GM21515 (cell line): Measurements from ENCODE around the gene RPS19.
"Not testable (repeated sequence)": the region's sequence is repeated elsewhere in the genome, so short reads cannot be mapped to it uniquely, and the experiment has no call there.

Source experiments
- ATAC-seq: cut with Tn5 transposase; IDR thresholded peaks from one replicate; pipeline ENCODE4 v1.9.1; 2021; ENCODE audit not compliant: unreplicated experiment

Gene RPS19

DNA sequence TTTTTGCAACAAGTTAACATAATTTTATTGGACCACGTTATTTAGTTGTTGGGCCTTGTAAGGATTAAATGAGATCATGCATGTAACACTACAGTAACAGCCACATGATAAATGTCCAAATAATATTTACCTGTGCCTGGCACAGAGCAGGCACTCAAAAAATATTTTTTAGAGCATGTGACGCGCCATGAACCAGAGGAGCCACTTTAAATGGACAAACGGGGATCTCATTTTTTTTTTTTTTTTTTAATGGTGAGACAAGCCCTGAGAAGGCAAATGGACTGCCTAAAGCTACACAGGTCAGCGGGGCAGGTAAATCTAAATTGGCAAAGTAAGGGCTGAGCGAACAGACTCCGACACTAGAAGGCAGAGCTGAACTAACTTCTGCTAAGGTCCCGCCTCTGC is 840 bp upstream of the RPS19 start:
- no peak for ATAC-seq

GRCh38 chr19:41860419-41861115 is 512 bp downstream of the RPS19 start:
- no peak for ATAC-seq

DNA sequence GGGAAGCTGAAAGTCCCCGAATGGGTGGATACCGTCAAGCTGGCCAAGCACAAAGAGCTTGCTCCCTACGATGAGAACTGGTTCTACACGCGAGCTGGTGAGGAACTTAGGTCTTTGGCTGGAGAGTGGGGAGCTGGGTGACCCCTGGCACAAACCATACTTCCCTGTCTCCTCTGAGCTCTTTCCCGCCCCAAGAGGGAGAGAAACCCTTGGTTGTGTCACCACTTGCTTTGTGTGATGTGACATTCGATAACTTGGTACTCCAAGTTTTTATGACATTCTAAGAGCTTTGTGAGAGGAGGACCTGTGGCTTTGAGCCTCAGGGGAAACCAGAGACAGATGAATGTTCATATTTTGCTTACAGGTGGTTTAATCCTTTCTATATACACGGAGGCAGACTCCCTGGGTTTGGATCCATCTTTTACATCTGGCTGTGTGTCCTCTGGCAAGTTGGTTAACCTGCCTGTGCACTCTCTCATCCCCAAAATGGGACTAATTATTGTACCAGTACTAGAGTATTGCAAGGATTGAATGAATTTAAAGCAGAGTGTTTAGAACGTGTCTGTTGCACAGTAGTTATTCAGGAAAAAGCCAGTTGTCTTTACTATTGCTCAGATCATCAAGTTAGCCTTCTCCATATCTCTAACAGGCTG is 1.2 kb downstream of the RPS19 start:
- no peak for ATAC-seq

GRCh38 chr19:41861846-41862245 is 1.8 kb downstream of the RPS19 start:
- ATAC-seq = no peak

- no peak for ATAC-seq
Measured at GRCh38 chr19:41862445-41862986, 2.5 kb downstream of the RPS19 start.

GRCh38 chr19:41863209-41863931 is 3.3 kb downstream of the RPS19 start:
- ATAC-seq = no peak

DNA sequence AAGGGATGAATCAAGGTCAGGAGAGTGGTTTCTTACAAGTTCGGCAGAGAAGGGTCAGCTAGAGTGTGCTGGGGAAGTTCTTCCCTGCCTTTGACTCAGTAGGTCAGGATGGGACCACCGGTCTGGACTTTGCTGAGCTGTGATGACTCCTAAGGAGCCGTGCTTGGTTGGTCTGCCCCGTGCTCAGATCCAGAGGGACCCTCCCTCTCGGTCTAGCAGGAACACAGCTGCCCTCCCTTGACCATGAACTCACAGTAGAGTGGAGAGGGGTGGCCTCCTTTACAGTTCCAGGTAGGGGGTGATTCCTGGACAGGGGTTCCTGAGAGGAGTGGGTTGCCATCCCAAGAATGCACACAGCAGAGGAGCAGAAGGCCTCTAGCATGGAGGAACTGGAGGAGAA is 4.3 kb downstream of the RPS19 start:
- no peak for ATAC-seq

- no peak for ATAC-seq
Measured at GRCh38 chr19:41866284-41866683, 6.2 kb downstream of the RPS19 start.

- ATAC-seq = no peak
Measured at GRCh38 chr19:41868120-41868988, 8.3 kb downstream of the RPS19 start.

DNA sequence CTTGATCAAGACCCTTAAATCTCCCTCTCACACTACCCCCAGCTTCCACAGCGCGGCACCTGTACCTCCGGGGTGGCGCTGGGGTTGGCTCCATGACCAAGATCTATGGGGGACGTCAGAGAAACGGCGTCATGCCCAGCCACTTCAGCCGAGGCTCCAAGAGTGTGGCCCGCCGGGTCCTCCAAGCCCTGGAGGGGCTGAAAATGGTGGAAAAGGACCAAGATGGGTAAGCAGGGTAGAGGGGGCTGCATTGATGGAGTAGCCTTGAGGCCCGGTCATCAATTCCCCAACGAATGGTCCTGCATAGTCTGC is 8.9 kb downstream of the RPS19 start:
- ATAC-seq = no peak

DNA sequence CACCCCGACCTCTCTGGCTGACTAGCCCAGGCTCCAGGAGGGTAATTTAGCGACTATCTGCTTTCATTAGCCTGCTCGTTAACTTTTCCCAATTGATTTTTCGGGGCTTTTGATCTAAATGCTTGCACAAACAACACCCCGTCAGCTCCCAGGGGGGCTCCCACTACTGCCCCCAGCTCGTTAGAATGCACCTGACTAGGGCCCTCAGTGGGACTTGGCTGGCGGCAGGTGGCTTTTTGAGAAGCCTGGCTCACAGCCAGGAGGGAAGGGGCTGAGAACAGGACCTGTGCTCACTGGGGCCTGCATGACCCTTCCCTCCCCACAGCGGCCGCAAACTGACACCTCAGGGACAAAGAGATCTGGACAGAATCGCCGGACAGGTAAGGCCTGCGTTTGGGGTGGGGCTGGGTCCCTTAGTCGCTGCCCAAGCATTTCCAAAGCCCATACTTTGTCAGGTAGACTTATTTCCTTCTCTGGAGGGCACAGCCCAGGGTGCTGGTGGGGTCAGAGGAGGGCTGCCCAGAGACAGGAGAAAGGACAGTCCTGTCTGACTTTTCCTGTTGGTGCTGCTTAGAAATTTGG is 9.4 kb downstream of the RPS19 start:
- no peak for ATAC-seq

DNA sequence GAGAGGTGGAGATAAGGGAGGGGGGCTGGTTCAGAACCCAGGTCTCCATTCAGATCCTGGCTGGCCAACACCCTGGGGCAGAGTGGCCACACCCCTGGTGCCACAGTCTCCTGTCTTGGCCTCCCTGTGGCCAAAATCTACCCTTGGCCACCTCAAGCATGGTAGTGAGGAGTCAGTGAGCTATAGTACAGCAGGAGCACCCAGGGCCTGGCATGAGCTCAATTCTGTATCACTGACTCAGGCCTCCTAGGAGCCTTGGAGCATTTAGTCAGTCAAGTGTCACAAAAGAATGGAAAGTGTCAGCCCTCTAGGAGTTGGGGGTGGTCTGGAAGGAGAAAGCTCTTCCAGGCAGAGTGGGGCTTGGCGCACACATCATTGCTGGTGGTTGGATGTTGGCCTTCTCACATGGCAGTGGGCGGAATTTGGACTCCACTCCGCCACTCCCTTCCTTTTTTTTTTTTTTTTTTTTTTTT is 10.4 kb downstream of the RPS19 start:
- no peak for ATAC-seq

DNA sequence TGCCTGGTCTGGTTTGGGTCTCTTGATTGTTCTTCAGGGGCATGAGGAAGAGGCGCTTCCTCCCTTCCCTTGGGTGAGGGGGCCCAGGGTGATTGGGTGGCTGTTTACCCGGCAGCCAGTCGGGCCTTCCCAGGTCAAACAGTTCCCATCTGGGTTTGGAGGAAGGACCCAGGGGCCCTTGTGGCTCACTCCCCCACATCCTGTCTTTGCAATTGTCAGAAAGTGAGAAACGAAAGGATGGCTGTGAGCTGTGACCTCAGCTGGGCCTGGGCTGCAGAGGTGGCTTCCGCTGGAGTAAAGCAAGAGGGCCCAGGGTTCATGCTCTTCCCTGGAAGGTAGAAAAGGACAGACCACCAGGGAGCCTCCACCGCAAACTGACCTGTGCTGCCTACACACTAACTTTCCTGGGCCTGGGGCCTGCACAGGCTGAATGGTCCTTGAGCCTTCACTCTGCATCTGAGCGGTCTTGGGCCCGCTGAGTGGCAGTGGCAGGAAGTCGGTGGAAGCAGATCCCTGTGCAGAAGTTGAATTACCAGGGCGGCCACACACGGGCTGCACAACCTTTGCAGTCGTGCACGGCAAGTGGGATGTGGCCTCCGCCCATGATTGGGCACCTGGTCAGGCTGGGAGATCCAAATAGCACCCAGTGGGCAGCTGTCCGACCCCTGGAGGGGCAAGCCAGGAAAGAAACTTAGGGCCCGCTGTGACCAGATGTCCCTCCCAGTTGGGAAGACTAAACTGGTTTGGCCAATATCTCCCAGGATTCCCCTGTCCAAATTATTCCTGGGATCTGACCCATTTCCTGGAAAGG is 11.7 kb downstream of the RPS19 start:
- peak; percentile 49 for ATAC-seq

- ATAC-seq = no peak
Measured at GRCh38 chr19:41872384-41872774, 12.3 kb downstream of the RPS19 start.

DNA sequence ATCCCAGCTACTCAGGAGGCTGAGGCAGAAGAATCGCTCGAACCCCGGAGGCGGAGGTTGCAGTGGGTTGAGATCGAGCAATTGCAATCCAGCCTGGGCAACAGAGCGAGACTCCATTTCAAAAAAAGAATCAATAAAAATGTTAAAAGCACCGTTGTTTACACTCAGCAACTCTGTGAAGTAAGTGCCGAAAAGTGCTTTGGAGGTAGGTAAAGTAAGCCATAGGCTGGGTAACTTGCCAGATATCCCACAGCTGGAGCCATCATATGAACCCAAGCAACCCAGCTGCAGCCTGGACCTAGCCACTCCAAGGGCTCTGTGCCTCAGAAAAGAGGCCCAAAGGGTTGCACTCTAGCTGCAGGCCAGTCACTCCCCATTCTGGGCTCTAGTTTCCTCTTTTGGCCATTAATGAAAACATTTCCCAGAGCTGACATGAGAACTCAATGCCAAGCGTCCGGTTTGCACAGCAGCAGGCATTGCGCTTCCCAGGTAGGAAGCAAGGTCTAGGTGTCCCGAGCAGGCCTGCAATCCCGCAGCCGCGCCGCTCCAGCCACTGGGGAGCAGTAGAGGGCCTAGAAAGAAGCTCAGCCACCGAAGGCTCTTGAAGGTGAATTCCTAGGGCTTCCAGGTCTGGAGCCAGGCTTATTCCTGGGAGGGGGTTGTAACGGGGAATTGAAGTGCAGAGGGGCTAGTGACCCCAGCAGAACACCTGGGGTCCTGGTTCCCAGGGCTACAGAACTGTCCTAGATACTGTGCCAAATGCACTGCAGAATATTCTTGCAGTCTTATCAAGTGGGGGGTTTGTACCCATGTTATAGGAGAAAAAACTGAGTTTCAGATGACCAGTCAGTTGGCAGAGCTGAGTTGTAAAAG is 13.0 kb downstream of the RPS19 start:
- no peak for ATAC-seq

DNA sequence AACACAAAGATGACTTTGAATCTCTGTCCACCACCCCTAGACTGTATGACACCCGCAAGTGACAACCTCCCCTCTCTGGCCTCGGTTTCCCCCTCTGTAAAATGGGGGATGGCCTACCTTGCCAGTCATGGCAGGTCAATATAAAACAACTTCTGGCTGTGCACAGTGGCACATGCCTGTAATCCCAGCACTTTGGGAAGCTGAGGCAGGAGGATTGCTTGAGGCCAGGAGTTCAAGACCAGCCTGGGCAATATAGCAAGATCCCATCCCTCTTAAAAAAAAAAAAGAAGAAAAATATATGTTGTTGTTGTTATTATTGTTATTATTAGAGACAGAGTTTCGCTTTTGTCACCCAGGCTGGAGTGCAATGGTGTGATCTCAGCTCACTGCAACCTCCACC is 15.9 kb downstream of the RPS19 start:
- ATAC-seq = not testable (repeated sequence)

GRCh38 chr19:41876847-41877832 is 17.1 kb downstream of the RPS19 start, which contains the start of gene CD79A:
CD79A (plus strand) TSS chr19:41877279; CDS start chr19:41877305, 26 bp downstream.
- ATAC-seq = peak; percentile 46
